Mammary epithelial cell (primary cell): ENCODE measurements around the gene ACAP3.

Experiments
- CTCF ChIP-seq, 2 donors: IDR thresholded peaks in 1 of 2; conservative IDR thresholded peaks in 1 of 2; 2 replicates each; pipeline ENCODE4 v1.5.1; 2011 to 2012; ENCODE audit warnings: inconsistent platforms in 2 of 2, low read length in 2 of 2, mild to moderate bottlenecking in 2 of 2, control low read depth in 1 of 2, low read depth in 1 of 2; ENCODE audit not compliant: insufficient read depth in 1 of 2; ENCODE audit errors: extremely low read depth in 1 of 2
- EZH2 ChIP-seq: IDR thresholded peaks from 2 replicates; pipeline ENCODE4 v1.6.1; 2012; ENCODE audit warnings: low read length, inconsistent platforms, borderline replicate concordance

GRCh38 chr1:1302951-1303509, 4.7 kb downstream of the ACAP3 start:
- no peak for TF ChIP-seq EZH2
- TF ChIP-seq CTCF (conservative IDR thresholded peaks at IDR 0.05 in 1 of 2, IDR thresholded peaks at IDR 0.05 in 1 of 2; ENCODE audit: extremely low read depth in 1 of 2, insufficient read depth in 1 of 2, low read depth in 1 of 2, low read length in 2 of 2) = no peak
